GM18520 (cell line): ENCODE data around the gene NRG3.
"Not testable (repeated sequence)": the region's sequence is repeated elsewhere in the genome, so short reads cannot be mapped to it uniquely, and the experiment has no call there.

Source experiments
- ATAC-seq: cut with Tn5 transposase; IDR thresholded peaks from one replicate; pipeline ENCODE4 v1.9.1; 2021; ENCODE audit not compliant: unreplicated experiment

NRG3 gene

DNA sequence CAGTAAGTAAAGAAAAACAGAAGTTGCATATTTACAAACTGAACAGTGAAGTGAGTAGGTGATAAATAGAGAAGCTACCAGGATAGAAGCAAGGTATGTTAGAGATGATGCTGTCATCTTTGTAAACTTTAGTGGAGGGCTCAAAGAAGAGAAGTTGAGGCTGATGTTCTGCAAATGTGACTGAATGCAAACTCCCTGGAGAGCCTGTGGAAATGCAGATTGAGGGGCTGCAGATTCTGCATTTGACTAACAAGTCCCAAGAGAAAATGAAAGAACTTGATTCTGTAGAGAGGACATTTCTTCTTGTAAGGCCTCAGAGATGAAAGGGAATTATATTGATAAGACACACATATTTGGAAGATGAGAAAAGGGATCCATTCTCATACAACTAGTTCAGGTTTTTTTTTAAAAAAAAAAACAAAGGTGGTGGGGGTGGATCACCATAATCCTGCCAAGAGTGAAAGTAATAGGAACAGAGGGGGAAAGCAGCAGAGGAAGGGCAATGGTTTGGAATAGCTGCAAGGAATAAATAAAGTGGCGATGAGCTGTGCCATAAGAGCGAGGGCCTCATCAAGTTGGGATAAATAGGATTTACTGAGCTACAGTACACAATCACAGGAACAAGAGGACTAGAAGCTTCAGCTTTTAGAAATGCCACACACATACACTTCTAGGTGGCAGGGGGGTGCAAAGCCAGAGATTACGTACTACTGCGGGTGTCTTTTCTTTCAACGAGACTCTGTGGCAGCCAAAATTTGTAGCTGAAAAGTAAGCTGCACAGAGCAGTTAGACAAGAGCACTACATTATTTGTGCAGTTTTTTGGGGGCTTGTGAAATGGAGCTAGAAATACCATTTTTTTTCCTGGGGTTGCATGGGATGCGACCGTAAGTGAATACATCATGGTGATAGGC, 778.5 kb downstream of the NRG3 start:
- ATAC-seq: no peak

DNA sequence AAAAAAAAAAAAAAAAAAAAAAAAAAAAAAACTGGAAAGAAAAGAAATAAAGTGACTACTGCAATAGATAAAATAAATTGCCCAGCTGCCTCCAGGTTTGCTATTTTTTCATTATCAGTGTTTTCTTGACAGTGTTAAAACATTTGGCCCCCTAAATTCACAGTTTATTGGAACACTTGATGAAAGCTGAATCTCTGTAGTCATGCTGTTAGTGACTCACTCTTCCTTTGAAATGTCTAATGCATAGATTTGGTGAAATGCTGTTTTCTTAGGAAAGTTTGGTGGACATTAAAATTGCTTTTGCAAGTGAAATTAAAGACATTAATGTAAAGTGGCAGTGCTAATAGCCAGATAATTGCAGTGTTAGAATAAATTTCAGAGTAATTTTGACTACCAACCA, 785.2 kb downstream of the NRG3 start:
- no peak for ATAC-seq

DNA sequence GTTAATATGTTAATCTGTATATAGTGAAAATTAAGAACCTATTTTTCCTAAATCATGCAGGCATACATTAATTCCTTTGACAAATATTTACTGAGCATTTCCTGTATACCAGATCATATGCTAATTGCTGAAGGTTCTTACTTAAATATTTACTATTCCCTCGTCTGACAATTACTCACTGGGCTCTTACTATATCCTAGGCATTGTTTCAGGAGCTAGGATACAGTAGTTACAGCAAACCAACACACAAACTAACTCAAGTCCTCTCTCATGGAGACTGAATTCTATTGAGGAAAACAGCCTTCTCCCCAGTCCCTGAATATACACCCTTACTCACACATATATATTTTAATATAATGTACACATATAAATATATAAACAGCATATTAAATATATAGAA, 786.0 kb downstream of the NRG3 start:
- ATAC-seq: no peak

GRCh38 chr10:82661701-82662100, 786.7 kb downstream of the NRG3 start:
- ATAC-seq: no peak

GRCh38 chr10:82668221-82668895, 793.4 kb downstream of the NRG3 start:
- ATAC-seq: no peak

DNA sequence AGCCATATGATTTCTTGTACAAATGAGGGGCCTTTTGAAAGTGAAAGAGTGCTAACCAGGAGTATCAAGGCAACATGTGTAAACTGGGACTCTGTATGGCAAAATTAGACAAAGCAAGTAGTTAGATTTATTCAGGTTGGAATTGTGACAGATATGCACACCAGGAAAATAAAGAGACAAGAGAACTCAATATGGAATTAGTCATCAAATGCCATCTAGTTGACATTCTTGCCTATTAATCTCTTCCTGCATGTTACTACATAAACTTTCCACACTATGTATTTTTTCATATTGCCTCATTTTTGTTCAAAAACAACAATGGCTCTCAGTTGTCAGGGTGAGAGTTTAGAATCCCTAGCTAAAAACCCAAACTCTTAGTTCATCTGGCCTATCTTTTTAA, 799.0 kb downstream of the NRG3 start:
- no peak for ATAC-seq

DNA sequence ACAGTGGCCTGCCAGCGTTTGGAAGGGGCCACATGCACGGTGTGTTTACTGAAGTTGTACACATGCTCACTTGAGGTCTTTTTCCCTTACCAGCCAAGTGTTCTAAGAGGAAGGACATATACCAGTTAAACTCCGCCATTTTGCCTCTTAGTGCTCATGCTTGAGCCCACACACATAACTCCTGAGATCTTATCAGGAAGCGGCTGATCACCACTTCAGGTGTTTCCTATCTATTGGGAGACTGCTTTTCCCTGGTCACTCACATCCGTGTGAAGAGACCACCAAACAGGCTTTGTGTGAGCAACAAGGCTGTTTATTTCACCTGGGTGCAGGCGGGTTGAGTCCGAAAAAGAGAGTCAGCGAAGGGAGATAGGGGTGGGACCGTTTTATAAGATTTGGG, 802.9 kb downstream of the NRG3 start:
- not testable (repeated sequence) for ATAC-seq

DNA sequence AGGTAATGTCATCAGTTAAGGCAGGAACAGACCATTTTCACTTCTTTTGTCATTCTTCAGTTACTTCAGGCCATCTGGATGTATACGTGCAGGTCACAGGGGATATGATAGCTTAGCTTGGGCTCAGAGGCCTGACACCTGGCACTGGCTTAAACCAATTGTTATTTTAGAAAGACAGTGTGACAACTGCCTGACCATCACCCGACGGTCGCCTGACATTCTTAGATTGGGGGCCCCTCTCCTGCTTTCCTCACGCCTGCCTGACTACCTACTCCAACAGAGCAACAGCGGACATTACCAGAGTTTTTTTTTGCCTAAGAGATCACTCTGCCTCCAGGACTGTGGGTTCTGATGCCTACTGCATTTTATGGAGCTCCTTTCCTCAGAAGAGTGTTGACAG, 803.5 kb downstream of the NRG3 start:
- ATAC-seq: not testable (repeated sequence)

GRCh38 chr10:82680608-82681007, 805.6 kb downstream of the NRG3 start:
- no peak for ATAC-seq

- no peak for ATAC-seq
Observed at GRCh38 chr10:82683945-82684344, 809.0 kb downstream of the NRG3 start.

DNA sequence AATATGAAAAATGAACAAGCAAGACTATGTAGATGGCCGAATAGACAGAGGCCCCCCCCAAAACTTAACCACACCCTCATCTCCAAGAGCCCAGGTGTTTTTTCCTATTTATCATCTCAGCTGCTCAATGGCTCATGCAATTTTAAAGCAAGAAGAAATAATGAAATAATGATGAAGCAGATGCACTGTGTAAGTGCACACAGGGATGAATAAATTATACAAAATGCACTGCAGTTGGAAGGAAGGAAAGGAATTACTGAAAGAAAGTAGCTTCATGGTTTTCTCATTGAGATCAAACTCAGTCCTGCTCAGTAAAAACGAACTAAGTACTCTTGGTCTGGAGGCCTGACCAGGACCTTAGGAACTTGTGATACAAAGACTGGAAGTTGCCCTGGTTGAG, 810.1 kb downstream of the NRG3 start:
- no peak for ATAC-seq

GRCh38 chr10:82691211-82691610, 816.2 kb downstream of the NRG3 start:
- ATAC-seq: no peak

GRCh38 chr10:82692458-82692857, 817.5 kb downstream of the NRG3 start:
- no peak for ATAC-seq

GRCh38 chr10:82721831-82722230, 846.8 kb downstream of the NRG3 start:
- ATAC-seq: no peak

DNA sequence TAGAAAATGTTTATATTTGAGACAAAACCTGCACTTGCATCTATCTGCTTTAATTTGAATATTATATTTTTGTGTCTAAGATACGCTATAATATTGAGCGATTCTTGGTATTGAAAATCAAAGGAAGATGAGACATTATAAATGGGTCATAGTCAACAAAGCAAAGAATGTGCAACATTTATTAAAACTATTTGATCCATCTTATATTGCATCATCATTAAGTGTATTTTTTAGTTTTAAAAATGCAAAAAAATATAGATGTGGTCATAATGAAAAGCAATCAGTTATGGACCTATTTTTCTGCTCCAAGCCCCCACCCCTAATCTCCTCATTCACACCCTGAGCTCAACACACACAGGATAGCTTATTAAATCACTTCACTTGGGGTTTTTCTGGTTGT, 847.3 kb downstream of the NRG3 start:
- no peak for ATAC-seq

DNA sequence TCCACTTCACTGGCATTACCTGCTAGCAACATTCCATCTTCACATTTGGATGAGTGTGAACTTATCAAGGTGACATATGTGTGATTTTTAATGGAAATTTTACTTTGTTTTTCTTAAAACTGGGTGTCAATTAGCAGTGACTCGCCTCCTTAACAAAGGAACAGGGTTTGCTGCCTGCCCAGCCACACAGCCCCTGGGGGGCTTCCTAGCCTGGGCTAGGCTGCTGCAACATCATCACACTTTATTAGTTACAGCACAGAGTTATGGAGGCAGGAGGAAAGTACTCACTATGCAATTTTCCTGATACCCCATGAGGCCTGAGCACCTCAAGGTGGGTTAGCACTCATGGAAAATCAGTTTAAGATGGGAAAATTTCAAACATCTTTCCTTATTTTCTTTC, 861.3 kb downstream of the NRG3 start:
- ATAC-seq: no peak

DNA sequence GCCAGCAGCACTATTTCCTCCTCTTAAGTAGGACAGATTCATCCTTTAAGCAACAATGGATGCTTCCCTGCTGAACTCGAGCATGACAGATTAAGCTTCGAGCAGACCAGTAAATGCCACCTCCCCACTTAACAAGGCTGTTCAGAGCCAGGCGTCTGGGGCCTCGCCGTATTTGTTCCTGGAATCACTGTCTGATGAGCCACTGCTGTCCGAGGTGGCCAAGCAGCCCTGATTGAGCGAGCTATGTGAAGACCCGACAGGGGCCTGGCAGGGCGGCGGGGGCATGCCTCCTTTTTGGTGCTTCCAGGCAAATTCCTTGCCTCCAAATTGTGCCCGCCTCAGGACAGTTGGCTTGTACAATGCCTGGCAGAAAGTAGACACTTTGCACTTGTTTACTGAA, 862.6 kb downstream of the NRG3 start:
- ATAC-seq: no peak

DNA sequence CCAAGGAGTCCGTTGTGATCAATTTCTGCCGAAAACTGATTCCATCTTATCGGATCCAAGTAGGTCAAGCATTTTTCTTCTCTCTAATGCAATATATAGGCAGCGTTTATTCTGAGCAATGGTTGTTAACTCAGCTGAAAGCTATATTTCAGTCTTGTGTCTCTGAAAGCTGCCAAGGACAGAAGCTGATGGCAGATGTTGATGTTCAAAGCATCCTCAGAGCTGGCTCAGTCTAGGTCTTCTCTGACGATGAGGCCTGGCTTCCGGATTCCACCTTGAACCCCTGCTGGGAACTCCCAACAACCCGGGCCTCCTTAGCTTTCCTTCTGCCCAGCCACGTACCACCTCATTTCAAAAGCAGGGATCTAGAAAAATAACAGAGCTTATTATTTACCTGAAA, 863.6 kb downstream of the NRG3 start:
- no peak for ATAC-seq

DNA sequence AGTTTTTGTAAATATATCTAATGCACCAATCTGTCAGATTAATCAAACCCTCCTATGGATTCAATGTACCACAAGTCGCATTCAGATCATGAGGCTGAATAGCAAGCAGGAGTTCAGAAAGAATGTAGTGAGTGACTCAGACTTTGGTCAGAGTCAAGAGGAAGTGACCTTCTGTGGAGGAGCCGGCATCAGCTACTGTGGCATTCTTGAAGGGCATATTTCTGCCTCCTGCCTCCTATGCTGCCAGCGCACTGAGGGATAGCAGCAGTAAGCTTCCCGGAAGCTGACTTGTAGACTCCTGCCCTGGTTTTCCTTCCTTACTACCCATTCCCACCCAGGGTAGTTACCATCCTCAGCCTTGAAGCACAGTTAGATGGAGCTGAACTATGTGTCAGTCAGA, 867.5 kb downstream of the NRG3 start:
- ATAC-seq: no peak

DNA sequence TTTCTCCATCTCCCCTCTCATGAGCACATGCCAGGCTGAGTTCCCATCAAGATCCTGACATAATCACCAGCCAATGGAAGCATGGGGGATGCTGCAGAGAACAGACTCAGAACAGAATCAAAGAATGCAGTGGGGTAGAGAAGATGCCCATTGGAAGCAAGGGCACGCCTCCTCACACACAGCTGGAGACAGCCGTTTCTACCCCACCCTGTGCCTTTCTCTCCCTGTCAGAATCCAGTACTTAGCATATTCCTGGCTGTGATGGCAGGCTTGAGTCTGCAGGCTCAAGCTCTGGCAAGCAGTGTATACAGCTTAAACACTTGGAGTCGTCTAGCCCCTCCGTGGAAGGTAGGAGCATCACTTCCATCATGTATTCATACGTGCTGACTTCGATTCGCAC, 867.9 kb downstream of the NRG3 start:
- ATAC-seq: no peak

DNA sequence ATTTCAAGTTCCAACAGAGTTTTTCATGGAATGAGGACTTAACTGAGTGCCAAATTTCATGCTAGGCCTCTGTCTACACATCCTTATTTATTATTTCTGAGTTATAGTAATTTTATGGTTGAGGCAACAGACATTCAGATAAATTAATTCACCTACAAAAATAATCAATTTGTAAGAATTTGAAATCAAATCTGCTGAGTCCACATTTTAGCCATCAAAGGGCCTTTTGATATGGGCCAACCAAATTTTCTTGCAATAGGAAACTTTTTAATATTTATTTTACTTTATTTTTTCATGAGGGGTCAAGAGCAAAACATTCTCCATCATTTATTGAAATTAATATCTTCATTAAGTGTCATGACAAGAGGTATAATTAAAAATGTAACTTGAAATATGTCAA, 875.5 kb downstream of the NRG3 start:
- no peak for ATAC-seq

GRCh38 chr10:82757397-82757796, 882.4 kb downstream of the NRG3 start:
- no peak for ATAC-seq
